GM12878 (cell line): ENCODE results near the gene EPB41L4B. TPM values are rescaled to one million over a fixed set of nuclear protein-coding genes. Genes with fewer than 3 reads are reported as not detected.

Experiments used
- ATAC-seq: fragments of 200-7000 bp; cut with Tn5 transposase; 3 replicates; pipeline ENCODE4 v1.9.1; 2020; ENCODE audit warnings: mild to moderate bottlenecking, moderate library complexity
- BruUV-seq: library from RNA; stranded (reverse); fragments of 400-500 nt; replicated peaks from 2 replicates; lab custom pipeline; 2021; lab: Mats Ljungman, UMichigan
- CTCF ChIA-PET: fragments of 300-600 bp; sonication (Branson Sonifier 250); formaldehyde crosslinking; extraction: SDS; loops from one replicate; lab custom pipeline; 2021; ENCODE audit warnings: inconsistent platforms; lab: Yijun Ruan, JAX
- POLR2A ChIA-PET: fragments of 350-600 bp; formaldehyde crosslinking; extraction: SDS; loops from one replicate; lab custom pipeline; 2021; ENCODE audit warnings: inconsistent platforms; lab: Charles Lee
- RAD21 ChIA-PET: fragments of 300-600 bp; sonication (Branson Sonifier 250); formaldehyde crosslinking; loops from one replicate; lab custom pipeline; 2023; ENCODE audit warnings: antibody characterized with exemption; ENCODE audit not compliant: unreplicated experiment; lab: Charles Lee
- SMC1A ChIA-PET: fragments of 300-600 bp; sonication (Branson Sonifier 250); formaldehyde crosslinking; loops from one replicate; lab custom pipeline; 2023; ENCODE audit not compliant: unreplicated experiment, uncharacterized antibody; lab: Charles Lee
- DNase-seq: peaks from one replicate; pipeline ENCODE4 v3.0.0-alpha.2; 2011; ENCODE audit warnings: low read depth, low spot score
- FAIRE-seq: peaks from 3 replicates; lab custom pipeline; 2011; peaks lifted over from hg19 to GRCh38; lab: Jason Lieb, UNC
- H2AFZ ChIP-seq: 2 replicates; pipeline ENCODE4 v1.6.0; 2011; ENCODE audit warnings: low read depth, low read length, control low read depth; ENCODE audit not compliant: control insufficient read depth
- H3K27ac ChIP-seq: 2 replicates; pipeline ENCODE4 v1.5.1; 2011; ENCODE audit warnings: control low read depth; ENCODE audit not compliant: control insufficient read depth, insufficient read depth
- H3K27me3 ChIP-seq, 2 experiments: replicated peaks in 1 of 2; 2 replicates each; pipeline versions ENCODE4 v1.6.0 to v1.6.1; 2011; ENCODE audit warnings: low read length in 1 of 2; ENCODE audit not compliant: control insufficient read depth in 2 of 2, insufficient read depth in 2 of 2
- H3K36me3 ChIP-seq, 2 experiments: 2 replicates each; pipeline ENCODE4 v1.5.1; 2011; ENCODE audit warnings: low read length in 1 of 2; ENCODE audit not compliant: control insufficient read depth in 2 of 2, insufficient read depth in 2 of 2
- H3K4me1 ChIP-seq: 2 replicates; pipeline ENCODE4 v1.6.1; 2011; ENCODE audit warnings: mild to moderate bottlenecking, low read length, moderate library complexity, mixed read lengths; ENCODE audit not compliant: control insufficient read depth, insufficient read depth
- H3K4me2 ChIP-seq: 2 replicates; pipeline ENCODE4 v1.6.0; 2011; ENCODE audit warnings: control low read depth; ENCODE audit not compliant: control insufficient read depth, insufficient read depth
- H3K4me3 ChIP-seq: fragments of 200-600 bp; sonication (generic); 2 replicates; pipeline ENCODE4 v1.5.1; 2016
- H3K79me2 ChIP-seq: 2 replicates; pipeline ENCODE4 v1.6.0; 2011; ENCODE audit warnings: low read length; ENCODE audit not compliant: control insufficient read depth, insufficient read depth
- H3K9ac ChIP-seq: 2 replicates; pipeline ENCODE4 v1.8.0; 2011; ENCODE audit warnings: low read length, control low read depth, mixed read lengths; ENCODE audit not compliant: control insufficient read depth, insufficient read depth
- H3K9me3 ChIP-seq: replicated peaks from 3 replicates; pipeline ENCODE4 v1.5.1; 2011; ENCODE audit warnings: mild to moderate bottlenecking, low read length; ENCODE audit not compliant: control insufficient read depth, insufficient read depth
- H4K20me1 ChIP-seq: 2 replicates; pipeline ENCODE4 v1.6.0; 2011; ENCODE audit not compliant: control insufficient read depth, insufficient read depth
- CUX1 ChIP-seq: IDR thresholded peaks from 2 replicates; pipeline ENCODE4 v1.6.1; 2012; ENCODE audit warnings: improper control_type of control experiment, low read depth, low read length; ENCODE audit not compliant: insufficient replicate concordance
- DPF2 ChIP-seq: fragments of 450-650 bp; IDR thresholded peaks from 2 replicates; pipeline ENCODE4 v1.6.1; 2017; ENCODE audit warnings: mild to moderate bottlenecking
- IRF4 ChIP-seq: IDR thresholded peaks from 2 replicates; pipeline ENCODE4 v1.6.1; 2011; ENCODE audit warnings: low read depth, low read length
- MYC ChIP-seq: IDR thresholded peaks from 2 replicates; pipeline ENCODE4 v1.6.1; 2011; ENCODE audit warnings: mild to moderate bottlenecking, low read length, moderate library complexity, inconsistent platforms; ENCODE audit not compliant: insufficient read depth, insufficient replicate concordance, insufficient read length, severe bottlenecking
- NR2C1 ChIP-seq: fragments of 450-650 bp; IDR thresholded peaks from 2 replicates; pipeline ENCODE4 v1.6.1; 2017; ENCODE audit warnings: antibody characterized with exemption, mild to moderate bottlenecking, moderate library complexity
- RCOR1 ChIP-seq: conservative IDR thresholded peaks from 2 replicates; pipeline ENCODE4 v1.6.1; 2012; ENCODE audit warnings: low read depth, low read length, improper control_type of control experiment
- RFX5 ChIP-seq: IDR thresholded peaks from 2 replicates; pipeline ENCODE4 v1.6.1; 2011; ENCODE audit warnings: low read depth, low read length, improper control_type of control experiment
- STAT3 ChIP-seq: IDR thresholded peaks from 2 replicates; pipeline ENCODE4 v1.6.1; 2011; ENCODE audit warnings: low read depth, low read length, improper control_type of control experiment
- WRNIP1 ChIP-seq: IDR thresholded peaks from 2 replicates; pipeline ENCODE4 v1.6.1; 2011; ENCODE audit warnings: low read depth, low read length, improper control_type of control experiment, borderline replicate concordance
- WGBS: methylation state at CpG from one replicate; pipeline ENCODE4 v1.1.6; 2016; ENCODE audit warnings: low lambda C conversion rate; ENCODE audit not compliant: insufficient replicate concordance, insufficient coverage; ENCODE audit errors: missing lambda C conversion rate; 5-methylcytosine and 5-hydroxymethylcytosine counted together
- in situ Hi-C: fragments of 300-500 bp; cut with MboI; formaldehyde crosslinking; loops from 9 replicates; pipeline ENCODE4 v1.14.3; 2018; ENCODE audit warnings: mixed read lengths
- intact Hi-C: fragments of 100-400 bp; cut with micrococcal nuclease; formaldehyde crosslinking; loops from one replicate; pipeline ENCODE4 v1.14.2; 2022; ENCODE audit not compliant: unreplicated experiment
- polyA plus RNA-seq, 11 experiments: library from polyadenylated mRNA; depleted of rRNA in 4 of 11; unstranded in 6 of 11; stranded (reverse) in 5 of 11; fragments of >200 nt; fragmentation: Nextera tagmentation in 4 of 11; fragmentation: Illumina TruSeq in 1 of 11; extraction: Ambion mirVana in 4 of 11; extraction: Trizol in 1 of 11; gene quantifications; 1 replicate in 1 of 11; 2 replicates in 10 of 11; pipeline versions ENCODE4 v1.2.1 to v1.2.3, GENCODE V29; 2011 to 2016; ENCODE audit warnings: inconsistent platforms in 2 of 11, missing spikeins in 2 of 11, low read depth in 1 of 11
- total RNA-seq, 4 experiments: library from RNA; depleted of rRNA in 3 of 4; stranded (reverse); fragments of >200 nt in 3 of 4; fragmentation: Illumina TruSeq in 1 of 4; extraction: Trizol in 1 of 4; gene quantifications; 2 replicates each; pipeline versions ENCODE4 v1.2.1 to v1.2.3, GENCODE V29; 2013 to 2021

Gene EPB41L4B
- total and polyA plus RNA-seq, 10 of the 15 experiments (the other 5 are each of a cell fraction or from before 2014, with no cell fraction given): 0.04 to 0.75 (median 0.13) TPM; not detected in 1

- Histone ChIP-seq H3K79me2 (no peaks in the 10 kb centered on the region), H3K9ac (no peak overlapping the region), H2AFZ (no peak overlapping the region), H3K4me3 (no peak overlapping the region), H3K9me3 (no peaks in the 10 kb centered on the region)
- in situ Hi-C loops: no loop called here
- FAIRE-seq: no peak
- CTCF ChIA-PET: interaction anchor here (1.2 to 2.2 kb wide), 3 partner anchors 20 to 220 kb away, joined by 4 read pairs; no protein-coding TSS in a partner anchor
- no peak for TF ChIP-seq STAT3
- TF ChIP-seq NR2C1: no peak
- TF ChIP-seq RFX5: no peak
- no peak for TF ChIP-seq WRNIP1
- no peak for TF ChIP-seq CUX1
- TF ChIP-seq DPF2: no peak
- no peak for TF ChIP-seq IRF4
- no peak for TF ChIP-seq MYC
- TF ChIP-seq RCOR1: no peak
- TF ChIP-seq, all 136 proteins: peak for 0
- no peaks in the 10 kb centered on the region for H3K4me1 ChIP-seq
- SMC1A ChIA-PET: interaction anchor here (0.9 to 1.1 kb wide), 2 partner anchors 14 to 57 kb away, joined by 3 to 4 read pairs; no protein-coding TSS in a partner anchor
- H3K36me3 ChIP-seq: no peaks in the 10 kb centered on the region
- BruUV-seq: no TSS peak
- H4K20me1 ChIP-seq: no peaks in the 10 kb centered on the region
- no peaks in the 10 kb centered on the region; a peak in 1 of 4 replicates for H3K27me3 ChIP-seq
- RAD21 ChIA-PET: no interaction called here
- no peak overlapping the region for H3K27ac ChIP-seq
- DNase-seq (no peak), ATAC-seq (no peak)
- POLR2A ChIA-PET: no interaction called here
- WGBS: 68% methylated on average over 12 of the region's 12 CpGs
- intact Hi-C loops: no loop called here
- no peak overlapping the region for H3K4me2 ChIP-seq
These were observed 70.5 kb downstream of the EPB41L4B start for GRCh38 chr9:109250311-109250741.
